K562 (cell line): ENCODE data around the gene MAP3K6. TPM values are rescaled to one million over a fixed set of nuclear protein-coding genes. Genes with fewer than 3 reads are reported as not detected.
A peak's percentile ranks its signal among the peaks of the same experiment; 100 is the strongest.

Source experiments
- ATF6 ChIP-seq: sonication (generic); formaldehyde crosslinking; IDR thresholded peaks from 2 replicates; pipeline ENCODE4 v1.4.0; 2020; ENCODE audit warnings: mild to moderate bottlenecking, missing genetic modification reagents
- BCL6 ChIP-seq: fragments of 250-450 bp; sonication (Bioruptor Pico); IDR thresholded peaks from 2 replicates; pipeline ENCODE4 v1.4.0; 2020
- BHLHE40 ChIP-seq: IDR thresholded peaks from 2 replicates; pipeline ENCODE4 v1.6.1; 2011; ENCODE audit warnings: low read length, improper control_type of control experiment
- BRD4 ChIP-seq: fragments of 200-600 bp; sonication (generic); IDR thresholded peaks from 2 replicates; pipeline ENCODE4 v1.6.1; 2017; ENCODE audit warnings: inconsistent platforms
- CBFA2T3 ChIP-seq: fragments of 450-650 bp; IDR thresholded peaks from 2 replicates; pipeline ENCODE4 v1.6.1; 2017
- GTF2A2 ChIP-seq: IDR thresholded peaks from 2 replicates; pipeline ENCODE4 v1.6.1; 2016; ENCODE audit warnings: mild to moderate bottlenecking, missing genetic modification characterization, missing compliant biosample characterization
- HEY1 ChIP-seq: fragments of 250-450 bp; sonication (Bioruptor Pico); IDR thresholded peaks from 2 replicates; pipeline ENCODE4 v1.5.0; 2020; ENCODE audit warnings: mild to moderate bottlenecking, moderate library complexity, borderline replicate concordance
- IRF2 ChIP-seq: sonication (generic); formaldehyde crosslinking; IDR thresholded peaks from 2 replicates; pipeline ENCODE4 v1.8.1; 2022; ENCODE audit warnings: mild to moderate bottlenecking, missing genetic modification reagents
- JUN ChIP-seq, 2 experiments: sonication (generic) in 1 of 2; formaldehyde crosslinking in 1 of 2; IDR thresholded peaks; 2 replicates each; pipeline versions ENCODE4 v1.6.1 to v1.8.0; 2012 to 2022; ENCODE audit warnings: borderline replicate concordance in 2 of 2, mild to moderate bottlenecking in 2 of 2, improper control_type of control experiment in 1 of 2, low read depth in 1 of 2, low read length in 1 of 2, missing genetic modification reagents in 1 of 2
- NCOA1 ChIP-seq: fragments of 450-650 bp; IDR thresholded peaks from 2 replicates; pipeline ENCODE4 v1.6.1; 2016; ENCODE audit warnings: low read depth
- RUNX1 ChIP-seq: sonication (generic); IDR thresholded peaks from 2 replicates; pipeline ENCODE4 v1.6.1; 2016; ENCODE audit warnings: antibody characterized with exemption, low read depth
- WHSC1 ChIP-seq: IDR thresholded peaks from one replicate; pipeline ENCODE4 v1.6.1; 2012; ENCODE audit warnings: low read length, control low read depth, inconsistent platforms
- XRCC5 ChIP-seq: fragments of 200-400 bp; formaldehyde crosslinking; IDR thresholded peaks from 2 replicates; pipeline ENCODE4 v1.6.1; 2017; ENCODE audit warnings: low read depth, mild to moderate bottlenecking, low read length
- ZBTB11 ChIP-seq, 3 experiments: fragments of 200-800 bp in 1 of 3; fragments of 250-450 bp in 1 of 3; fragments of 450-650 bp in 1 of 3; sonication (Bioruptor Pico) in 1 of 3; sonication (Bioruptor generic) in 1 of 3; formaldehyde crosslinking in 1 of 3; IDR thresholded peaks; 2 replicates each; pipeline versions ENCODE4 v1.6.1 to v1.8.0; 2016 to 2022; ENCODE audit warnings: mild to moderate bottlenecking in 2 of 3, missing genetic modification characterization in 2 of 3, missing compliant biosample characterization in 1 of 3, moderate library complexity in 1 of 3
- ZBTB33 ChIP-seq: sonication (generic); formaldehyde crosslinking; IDR thresholded peaks from 2 replicates; pipeline ENCODE4 v1.8.1; 2023; ENCODE audit warnings: mild to moderate bottlenecking, missing genetic modification reagents
- ZNF232 ChIP-seq: sonication (generic); formaldehyde crosslinking; IDR thresholded peaks from 2 replicates; pipeline ENCODE4 v1.8.0; 2022; ENCODE audit warnings: mild to moderate bottlenecking, missing genetic modification reagents
- ZNF507 ChIP-seq: conservative IDR thresholded peaks from 2 replicates; pipeline ENCODE4 v1.6.1; 2017; ENCODE audit warnings: missing genetic modification characterization, missing compliant biosample characterization
- polyA plus RNA-seq, 8 experiments: library from polyadenylated mRNA; depleted of rRNA in 4 of 8; stranded (reverse) in 5 of 8; unstranded in 3 of 8; fragments of >200 nt; fragmentation: Nextera tagmentation in 2 of 8; fragmentation: Illumina TruSeq in 1 of 8; extraction: Ambion mirVana in 2 of 8; extraction: Trizol in 1 of 8; gene quantifications; 2 replicates each; pipeline versions ENCODE4 v1.2.1 to v1.2.3, GENCODE V29; 2011 to 2014; ENCODE audit warnings: inconsistent platforms in 1 of 8, missing spikeins in 1 of 8
- total RNA-seq, 7 experiments: library from RNA; depleted of rRNA in 6 of 7; stranded (reverse); fragments of >200 nt in 6 of 7; fragmentation: Illumina TruSeq in 2 of 7; extraction: Trizol in 2 of 7; gene quantifications; 2 replicates each; pipeline versions ENCODE4 v1.2.1 to v1.2.3, GENCODE V29; 2011 to 2021; ENCODE audit warnings: low replicate concordance in 1 of 7
- TF ChIP-seq, protein P1 (sequence below): sonication (generic); formaldehyde crosslinking; IDR thresholded peaks from 2 replicates; pipeline ENCODE4 v1.8.1; 2023; ENCODE audit warnings: mild to moderate bottlenecking, missing genetic modification reagents

MAP3K6 gene
- total and polyA plus RNA-seq, 9 of the 15 experiments (the other 6 are each of a cell fraction or from before 2014, with no cell fraction given) = 0.99 to 21.9 (median 7.0) TPM

GRCh38 chr1:27391511-27392095, 24.8 kb upstream of the MAP3K6 start (continued):
- TF ChIP-seq, protein P1, sequence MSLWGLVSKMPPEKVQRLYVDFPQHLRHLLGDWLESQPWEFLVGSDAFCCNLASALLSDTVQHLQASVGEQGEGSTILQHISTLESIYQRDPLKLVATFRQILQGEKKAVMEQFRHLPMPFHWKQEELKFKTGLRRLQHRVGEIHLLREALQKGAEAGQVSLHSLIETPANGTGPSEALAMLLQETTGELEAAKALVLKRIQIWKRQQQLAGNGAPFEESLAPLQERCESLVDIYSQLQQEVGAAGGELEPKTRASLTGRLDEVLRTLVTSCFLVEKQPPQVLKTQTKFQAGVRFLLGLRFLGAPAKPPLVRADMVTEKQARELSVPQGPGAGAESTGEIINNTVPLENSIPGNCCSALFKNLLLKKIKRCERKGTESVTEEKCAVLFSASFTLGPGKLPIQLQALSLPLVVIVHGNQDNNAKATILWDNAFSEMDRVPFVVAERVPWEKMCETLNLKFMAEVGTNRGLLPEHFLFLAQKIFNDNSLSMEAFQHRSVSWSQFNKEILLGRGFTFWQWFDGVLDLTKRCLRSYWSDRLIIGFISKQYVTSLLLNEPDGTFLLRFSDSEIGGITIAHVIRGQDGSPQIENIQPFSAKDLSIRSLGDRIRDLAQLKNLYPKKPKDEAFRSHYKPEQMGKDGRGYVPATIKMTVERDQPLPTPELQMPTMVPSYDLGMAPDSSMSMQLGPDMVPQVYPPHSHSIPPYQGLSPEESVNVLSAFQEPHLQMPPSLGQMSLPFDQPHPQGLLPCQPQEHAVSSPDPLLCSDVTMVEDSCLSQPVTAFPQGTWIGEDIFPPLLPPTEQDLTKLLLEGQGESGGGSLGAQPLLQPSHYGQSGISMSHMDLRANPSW = no peak
- no peak for TF ChIP-seq HEY1 (CRISPR knock-in tag)
- TF ChIP-seq XRCC5 = no peak
- TF ChIP-seq GTF2A2 (tag) = no peak
- peak; percentile 41; the same call in 1 of the 2 replicates for TF ChIP-seq JUN (IDR thresholded peaks at IDR 0.05; ENCODE audit: borderline replicate concordance, low read depth, low read length)
- 0 out of 2 replicates have a peak, but pooled peaks have one; percentile 59 for TF ChIP-seq JUN (CRISPR knock-in tag; IDR thresholded peaks at IDR 0.05; ENCODE audit: borderline replicate concordance)
- no peak for TF ChIP-seq ZNF232
- TF ChIP-seq NCOA1 = no peak
- TF ChIP-seq ZNF507 (tag) = no peak
- TF ChIP-seq BRD4 = no peak
- no peak for TF ChIP-seq WHSC1
- TF ChIP-seq IRF2 (CRISPR knock-in tag) = no peak
- no peak for TF ChIP-seq ATF6 (CRISPR knock-in tag)
- TF ChIP-seq BHLHE40 = peak; percentile 68; the same call in 1 of the 2 replicates
- 0 out of 2 replicates have a peak, but pooled peaks have one; percentile 4 for TF ChIP-seq ZBTB33 (CRISPR knock-in tag)
- TF ChIP-seq RUNX1 = no peak
- TF ChIP-seq BCL6 (CRISPR knock-in tag) = no peak
- TF ChIP-seq ZBTB11 (CRISPR knock-in tag; IDR thresholded peaks at IDR 0.05) = no peak
- no peak for TF ChIP-seq CBFA2T3
